ENCODE data around the gene INO80.
A peak's percentile ranks its signal among the peaks of the same experiment; 100 is the strongest.

Gene INO80

DNA sequence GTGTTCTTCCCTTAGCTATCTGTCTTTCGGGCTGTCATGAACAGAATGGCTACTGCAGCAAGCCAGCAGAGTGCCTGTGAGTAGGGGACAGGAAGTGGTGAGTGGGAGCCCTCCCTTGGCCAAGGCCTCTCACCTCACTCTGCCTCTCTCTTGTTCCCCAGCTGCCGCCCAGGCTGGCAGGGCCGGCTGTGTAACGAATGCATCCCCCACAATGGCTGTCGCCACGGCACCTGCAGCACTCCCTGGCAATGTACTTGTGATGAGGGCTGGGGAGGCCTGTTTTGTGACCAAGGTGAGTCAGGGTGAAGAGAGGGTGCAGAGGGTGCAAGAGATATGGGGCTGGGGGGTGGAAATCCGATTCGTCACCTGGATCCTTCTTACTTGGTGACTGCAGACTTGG is 183.9 kb downstream of the INO80 start:
- no peak for DNase-seq (ENCODE audit: low spot score)
- TF ChIP-seq, protein P1, sequence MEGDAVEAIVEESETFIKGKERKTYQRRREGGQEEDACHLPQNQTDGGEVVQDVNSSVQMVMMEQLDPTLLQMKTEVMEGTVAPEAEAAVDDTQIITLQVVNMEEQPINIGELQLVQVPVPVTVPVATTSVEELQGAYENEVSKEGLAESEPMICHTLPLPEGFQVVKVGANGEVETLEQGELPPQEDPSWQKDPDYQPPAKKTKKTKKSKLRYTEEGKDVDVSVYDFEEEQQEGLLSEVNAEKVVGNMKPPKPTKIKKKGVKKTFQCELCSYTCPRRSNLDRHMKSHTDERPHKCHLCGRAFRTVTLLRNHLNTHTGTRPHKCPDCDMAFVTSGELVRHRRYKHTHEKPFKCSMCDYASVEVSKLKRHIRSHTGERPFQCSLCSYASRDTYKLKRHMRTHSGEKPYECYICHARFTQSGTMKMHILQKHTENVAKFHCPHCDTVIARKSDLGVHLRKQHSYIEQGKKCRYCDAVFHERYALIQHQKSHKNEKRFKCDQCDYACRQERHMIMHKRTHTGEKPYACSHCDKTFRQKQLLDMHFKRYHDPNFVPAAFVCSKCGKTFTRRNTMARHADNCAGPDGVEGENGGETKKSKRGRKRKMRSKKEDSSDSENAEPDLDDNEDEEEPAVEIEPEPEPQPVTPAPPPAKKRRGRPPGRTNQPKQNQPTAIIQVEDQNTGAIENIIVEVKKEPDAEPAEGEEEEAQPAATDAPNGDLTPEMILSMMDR (IDR thresholded peaks at IDR 0.05; ENCODE audit: extremely low read depth, insufficient read depth, missing control alignments), result no peak
- in situ Hi-C loops (cut with MboI; ENCODE audit: low pct_unique_long_range_greater_than_20kb, low sequenced_read_pairs, unreplicated experiment), result no loop called here

DNA sequence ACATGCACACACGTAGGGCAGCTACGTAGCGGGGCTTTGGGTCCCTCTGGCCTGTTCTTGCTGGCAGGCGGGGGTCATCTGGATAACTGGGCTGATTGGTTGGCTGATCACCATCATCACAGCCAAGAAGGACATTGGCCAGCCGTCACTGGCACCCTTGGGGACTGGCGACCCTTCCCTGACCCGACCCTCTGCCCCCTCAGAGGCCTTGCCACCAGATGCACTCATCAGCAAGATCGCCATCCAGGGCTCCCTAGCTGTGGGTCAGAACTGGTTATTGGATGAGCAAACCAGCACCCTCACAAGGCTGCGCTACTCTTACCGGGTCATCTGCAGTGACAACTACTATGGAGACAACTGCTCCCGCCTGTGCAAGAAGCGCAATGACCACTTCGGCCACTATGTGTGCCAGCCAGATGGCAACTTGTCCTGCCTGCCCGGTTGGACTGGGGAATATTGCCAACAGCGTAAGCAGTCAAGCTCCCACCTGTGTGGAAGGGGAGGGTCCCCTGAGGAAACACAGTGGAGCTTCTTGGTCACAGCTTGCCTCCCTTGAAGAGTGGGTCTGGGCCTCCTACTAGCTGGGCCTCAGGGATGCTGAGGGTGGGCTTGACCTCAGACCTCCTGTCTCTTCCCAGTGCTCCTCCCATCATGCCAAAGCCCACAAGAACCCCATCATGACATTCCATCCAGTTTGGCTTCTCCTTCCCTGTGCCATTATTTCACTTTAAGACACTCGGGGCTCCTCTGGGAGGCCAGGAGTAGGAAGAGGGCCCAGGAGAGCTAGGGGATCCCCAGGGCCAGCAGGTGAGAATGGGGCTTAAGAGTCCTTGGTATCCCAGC is 184.6 kb downstream of the INO80 start:
- TF ChIP-seq, protein P1 (IDR thresholded peaks at IDR 0.05; ENCODE audit: extremely low read depth, insufficient read depth, missing control alignments), result no peak
- DNase-seq (ENCODE audit: low spot score), result no peak
- in situ Hi-C loops (cut with MboI; ENCODE audit: low pct_unique_long_range_greater_than_20kb, low sequenced_read_pairs, unreplicated experiment), result no loop called here

DNA sequence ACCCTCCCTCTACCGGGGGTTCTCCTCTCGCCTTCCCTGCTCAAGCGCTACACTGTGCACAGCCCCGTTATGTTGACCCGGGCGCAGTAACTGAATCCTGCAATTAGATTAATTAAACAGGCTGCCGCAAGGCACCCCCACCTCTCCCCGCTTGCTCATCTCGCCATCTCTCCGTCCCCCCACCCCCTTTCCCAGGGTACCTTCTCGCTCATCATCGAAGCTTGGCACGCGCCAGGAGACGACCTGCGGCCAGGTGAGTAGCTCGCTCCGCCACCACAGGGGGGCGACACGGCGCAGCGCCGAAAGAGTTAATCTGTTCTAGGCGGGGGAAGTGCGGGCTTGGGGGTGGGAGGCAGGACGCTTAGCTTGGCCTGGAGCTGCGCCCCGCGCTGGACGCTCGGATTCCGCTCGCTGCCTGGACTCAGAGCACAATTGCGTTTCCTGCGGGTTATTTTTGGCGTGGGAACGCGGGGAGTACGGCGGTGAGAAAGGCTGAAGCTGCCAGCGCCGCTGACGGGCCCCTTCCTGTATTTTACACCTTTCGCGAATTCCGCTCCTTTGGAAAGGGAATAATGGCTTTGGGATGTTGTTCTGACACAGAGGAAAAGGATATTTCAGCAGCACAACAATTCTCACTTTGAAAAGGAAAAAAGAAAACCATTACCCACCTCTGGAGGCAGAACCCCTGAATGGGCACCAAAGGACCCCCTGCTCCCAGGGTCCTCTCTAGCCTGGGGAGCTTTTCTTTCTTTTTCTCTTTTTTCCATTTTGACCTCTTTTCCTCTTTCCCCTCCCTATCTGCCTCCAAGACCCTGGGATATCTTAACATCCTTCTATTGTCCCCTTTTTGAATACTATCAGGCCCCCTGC is 185.4 kb downstream of the INO80 start:
- peak; percentile 84 for DNase-seq (ENCODE audit: low spot score)
- in situ Hi-C loops (cut with MboI; ENCODE audit: low pct_unique_long_range_greater_than_20kb, low sequenced_read_pairs, unreplicated experiment), result no loop called here
- TF ChIP-seq, protein P1 (IDR thresholded peaks at IDR 0.05; ENCODE audit: extremely low read depth, insufficient read depth, missing control alignments), result peak; percentile 93

DNA sequence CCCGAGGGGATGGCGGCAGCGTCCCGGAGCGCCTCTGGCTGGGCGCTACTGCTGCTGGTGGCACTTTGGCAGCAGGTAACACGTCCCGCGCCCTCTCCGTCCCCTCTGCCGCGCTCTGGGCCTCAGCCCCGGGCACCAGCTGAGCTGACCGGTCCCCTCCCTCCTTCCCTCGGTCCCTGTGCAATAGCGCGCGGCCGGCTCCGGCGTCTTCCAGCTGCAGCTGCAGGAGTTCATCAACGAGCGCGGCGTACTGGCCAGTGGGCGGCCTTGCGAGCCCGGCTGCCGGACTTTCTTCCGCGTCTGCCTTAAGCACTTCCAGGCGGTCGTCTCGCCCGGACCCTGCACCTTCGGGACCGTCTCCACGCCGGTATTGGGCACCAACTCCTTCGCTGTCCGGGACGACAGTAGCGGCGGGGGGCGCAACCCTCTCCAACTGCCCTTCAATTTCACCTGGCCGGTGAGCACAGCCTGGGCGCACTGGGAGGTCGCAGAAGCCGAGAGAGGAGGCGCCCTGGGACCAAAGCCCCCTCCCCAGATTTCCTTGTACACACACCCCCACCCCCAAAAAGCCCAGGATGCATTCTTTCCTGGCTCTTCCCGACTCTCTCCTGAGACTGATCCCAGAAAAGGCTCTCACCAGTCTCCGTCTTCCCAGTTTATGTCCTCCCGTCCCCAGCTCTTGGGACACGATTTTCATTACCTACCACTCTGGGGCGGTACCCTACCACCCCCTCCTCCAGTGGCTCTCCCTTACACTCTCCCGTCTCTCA is 186.2 kb downstream of the INO80 start:
- in situ Hi-C loops (cut with MboI; ENCODE audit: low pct_unique_long_range_greater_than_20kb, low sequenced_read_pairs, unreplicated experiment), result no loop called here
- TF ChIP-seq, protein P1 (IDR thresholded peaks at IDR 0.05; ENCODE audit: extremely low read depth, insufficient read depth, missing control alignments), result no peak
- DNase-seq (ENCODE audit: low spot score), result no peak
